ENCODE data around the gene ATP2A1.

DNA sequence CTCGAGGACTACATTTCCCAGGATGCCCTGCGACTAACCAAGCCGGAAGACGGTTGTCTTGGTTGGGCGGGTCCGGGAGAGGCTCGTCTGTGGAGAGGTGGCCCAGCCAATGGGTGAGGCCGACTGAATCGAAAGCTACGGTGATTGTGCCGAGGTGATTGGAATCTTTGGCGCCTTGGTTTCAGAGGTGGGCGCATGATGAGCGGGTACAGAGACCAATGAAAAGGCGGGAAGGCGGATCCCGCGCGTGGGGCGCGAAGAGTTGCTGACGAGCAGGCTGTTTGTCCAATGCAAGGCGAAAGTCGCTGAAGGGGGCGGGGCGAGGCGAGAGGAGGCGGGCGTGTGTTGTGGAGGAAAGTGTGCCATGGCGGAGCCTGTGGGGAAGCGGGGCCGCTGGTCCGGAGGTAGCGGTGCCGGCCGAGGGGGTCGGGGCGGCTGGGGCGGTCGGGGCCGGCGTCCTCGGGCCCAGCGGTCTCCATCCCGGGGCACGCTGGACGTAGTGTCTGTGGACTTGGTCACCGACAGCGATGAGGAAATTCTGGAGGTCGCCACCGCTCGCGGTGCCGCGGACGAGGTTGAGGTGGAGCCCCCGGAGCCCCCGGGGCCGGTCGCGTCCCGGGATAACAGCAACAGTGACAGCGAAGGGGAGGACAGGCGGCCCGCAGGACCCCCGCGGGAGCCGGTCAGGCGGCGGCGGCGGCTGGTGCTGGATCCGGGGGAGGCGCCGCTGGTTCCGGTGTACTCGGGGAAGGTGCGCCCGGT lies 72.5 kb downstream of the ATP2A1 start, which contains the start of gene NFATC2IP:
- TF ChIP-seq, protein P1, sequence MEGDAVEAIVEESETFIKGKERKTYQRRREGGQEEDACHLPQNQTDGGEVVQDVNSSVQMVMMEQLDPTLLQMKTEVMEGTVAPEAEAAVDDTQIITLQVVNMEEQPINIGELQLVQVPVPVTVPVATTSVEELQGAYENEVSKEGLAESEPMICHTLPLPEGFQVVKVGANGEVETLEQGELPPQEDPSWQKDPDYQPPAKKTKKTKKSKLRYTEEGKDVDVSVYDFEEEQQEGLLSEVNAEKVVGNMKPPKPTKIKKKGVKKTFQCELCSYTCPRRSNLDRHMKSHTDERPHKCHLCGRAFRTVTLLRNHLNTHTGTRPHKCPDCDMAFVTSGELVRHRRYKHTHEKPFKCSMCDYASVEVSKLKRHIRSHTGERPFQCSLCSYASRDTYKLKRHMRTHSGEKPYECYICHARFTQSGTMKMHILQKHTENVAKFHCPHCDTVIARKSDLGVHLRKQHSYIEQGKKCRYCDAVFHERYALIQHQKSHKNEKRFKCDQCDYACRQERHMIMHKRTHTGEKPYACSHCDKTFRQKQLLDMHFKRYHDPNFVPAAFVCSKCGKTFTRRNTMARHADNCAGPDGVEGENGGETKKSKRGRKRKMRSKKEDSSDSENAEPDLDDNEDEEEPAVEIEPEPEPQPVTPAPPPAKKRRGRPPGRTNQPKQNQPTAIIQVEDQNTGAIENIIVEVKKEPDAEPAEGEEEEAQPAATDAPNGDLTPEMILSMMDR (IDR thresholded peaks at IDR 0.05): no peak
- TF ChIP-seq POLR2AphosphoS5 (IDR thresholded peaks at IDR 0.05; ENCODE audit: low read depth, low read length) (no peak), TCF7L2 (IDR thresholded peaks at IDR 0.05; ENCODE audit: low read depth, low read length) (0 out of 2 replicates have a peak, but pooled peaks have one; percentile 45)
- TF ChIP-seq, protein P2, sequence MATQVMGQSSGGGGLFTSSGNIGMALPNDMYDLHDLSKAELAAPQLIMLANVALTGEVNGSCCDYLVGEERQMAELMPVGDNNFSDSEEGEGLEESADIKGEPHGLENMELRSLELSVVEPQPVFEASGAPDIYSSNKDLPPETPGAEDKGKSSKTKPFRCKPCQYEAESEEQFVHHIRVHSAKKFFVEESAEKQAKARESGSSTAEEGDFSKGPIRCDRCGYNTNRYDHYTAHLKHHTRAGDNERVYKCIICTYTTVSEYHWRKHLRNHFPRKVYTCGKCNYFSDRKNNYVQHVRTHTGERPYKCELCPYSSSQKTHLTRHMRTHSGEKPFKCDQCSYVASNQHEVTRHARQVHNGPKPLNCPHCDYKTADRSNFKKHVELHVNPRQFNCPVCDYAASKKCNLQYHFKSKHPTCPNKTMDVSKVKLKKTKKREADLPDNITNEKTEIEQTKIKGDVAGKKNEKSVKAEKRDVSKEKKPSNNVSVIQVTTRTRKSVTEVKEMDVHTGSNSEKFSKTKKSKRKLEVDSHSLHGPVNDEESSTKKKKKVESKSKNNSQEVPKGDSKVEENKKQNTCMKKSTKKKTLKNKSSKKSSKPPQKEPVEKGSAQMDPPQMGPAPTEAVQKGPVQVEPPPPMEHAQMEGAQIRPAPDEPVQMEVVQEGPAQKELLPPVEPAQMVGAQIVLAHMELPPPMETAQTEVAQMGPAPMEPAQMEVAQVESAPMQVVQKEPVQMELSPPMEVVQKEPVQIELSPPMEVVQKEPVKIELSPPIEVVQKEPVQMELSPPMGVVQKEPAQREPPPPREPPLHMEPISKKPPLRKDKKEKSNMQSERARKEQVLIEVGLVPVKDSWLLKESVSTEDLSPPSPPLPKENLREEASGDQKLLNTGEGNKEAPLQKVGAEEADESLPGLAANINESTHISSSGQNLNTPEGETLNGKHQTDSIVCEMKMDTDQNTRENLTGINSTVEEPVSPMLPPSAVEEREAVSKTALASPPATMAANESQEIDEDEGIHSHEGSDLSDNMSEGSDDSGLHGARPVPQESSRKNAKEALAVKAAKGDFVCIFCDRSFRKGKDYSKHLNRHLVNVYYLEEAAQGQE (IDR thresholded peaks at IDR 0.05; ENCODE audit: insufficient read depth in 1 of 2, low read depth in 2 of 2, low read length in 1 of 2): no peak

Measured in Panc1 (cell line).